Activated T-cell treated with anti-CD3 and anti-CD28 coated beads for 24 hours (primary cell): ENCODE measurements around the gene NPTXR.
"Not testable (repeated sequence)": the region's sequence is repeated elsewhere in the genome, so short reads cannot be mapped to it uniquely, and the experiment has no call there.

Experiments used
- DNase-seq: peaks from one replicate; pipeline ENCODE4 v3.0.0-alpha.2; 2020; ENCODE audit warnings: low read depth

The NPTXR gene

GRCh38 chr22:38831166-38831945, 12.5 kb downstream of the NPTXR start:
- DNase-seq, result no peak

GRCh38 chr22:38830845-38831108, 13.1 kb downstream of the NPTXR start:
- DNase-seq, result no peak

- DNase-seq, result no peak
Observed at GRCh38 chr22:38830026-38830844, 13.6 kb downstream of the NPTXR start.

GRCh38 chr22:38829485-38829884, 14.3 kb downstream of the NPTXR start:
- no peak for DNase-seq

GRCh38 chr22:38828616-38829205, 15.1 kb downstream of the NPTXR start:
- no peak for DNase-seq

GRCh38 chr22:38828191-38828590, 15.6 kb downstream of the NPTXR start:
- no peak for DNase-seq

GRCh38 chr22:38827510-38827909, 16.3 kb downstream of the NPTXR start:
- no peak for DNase-seq

DNA sequence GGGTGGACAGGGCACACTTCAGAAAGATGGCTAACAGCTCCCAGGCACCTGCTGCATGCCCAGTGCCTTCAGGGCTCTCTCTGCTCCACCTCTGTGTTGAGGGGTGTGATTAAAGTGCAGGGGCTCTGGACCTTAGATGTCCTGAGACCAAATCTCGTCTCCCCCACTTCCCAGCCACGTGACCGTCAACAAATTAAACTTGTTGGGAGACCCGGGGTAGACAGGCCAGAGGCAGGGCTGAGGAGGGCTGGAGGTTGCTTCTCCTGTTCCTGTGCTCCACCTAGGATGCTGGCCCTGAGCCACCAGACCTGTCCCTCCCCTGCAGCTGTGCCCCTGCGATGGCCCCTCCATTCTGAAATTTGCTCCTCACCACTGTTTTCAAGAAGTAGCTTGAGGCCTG, 17.0 kb downstream of the NPTXR start:
- DNase-seq, result no peak

- no peak for DNase-seq
Observed at GRCh38 chr22:38826386-38826785, 17.4 kb downstream of the NPTXR start.

DNA sequence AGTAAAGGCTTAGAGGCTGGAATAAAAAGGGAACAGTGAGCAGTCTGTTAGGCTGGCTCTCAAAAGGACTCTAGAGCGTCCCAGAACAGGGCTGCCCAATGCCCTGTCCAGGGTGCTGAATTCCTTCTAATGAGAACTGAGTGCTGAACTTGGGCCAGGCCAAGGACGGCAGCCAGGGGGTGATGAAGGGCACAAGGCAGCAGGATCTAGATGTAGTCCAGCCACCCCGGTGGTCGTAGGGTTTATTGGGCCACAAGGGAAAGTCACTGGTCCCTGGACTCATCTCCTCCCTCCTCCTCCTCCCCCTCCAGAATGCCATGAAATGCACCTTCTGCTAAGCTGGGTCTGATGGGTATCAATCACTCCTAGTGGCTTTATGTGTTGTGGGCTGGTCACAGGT, 19.2 kb downstream of the NPTXR start:
- peak; percentile 14 for DNase-seq

DNA sequence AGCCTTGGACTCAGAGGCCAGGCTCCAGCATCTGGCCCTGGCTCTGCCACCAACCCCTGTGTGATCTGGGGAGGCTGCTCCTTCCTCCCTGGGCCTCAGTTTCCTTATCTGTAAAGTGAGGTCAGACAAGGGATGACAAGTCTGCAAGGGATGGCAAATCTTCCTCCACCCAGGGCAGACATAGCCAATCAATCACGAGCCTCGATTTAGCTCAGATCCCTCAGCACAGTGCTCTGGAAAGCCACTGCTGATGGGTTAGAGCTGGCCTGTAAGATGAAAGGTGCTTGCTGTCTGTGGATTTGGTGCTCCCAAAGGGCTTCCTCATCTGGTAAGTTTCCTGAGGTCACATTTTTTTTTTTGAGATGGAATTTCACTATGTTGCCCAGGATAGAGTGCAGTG, 20.2 kb downstream of the NPTXR start:
- DNase-seq, result no peak

GRCh38 chr22:38823076-38823475, 20.8 kb downstream of the NPTXR start:
- DNase-seq, result no peak

DNA sequence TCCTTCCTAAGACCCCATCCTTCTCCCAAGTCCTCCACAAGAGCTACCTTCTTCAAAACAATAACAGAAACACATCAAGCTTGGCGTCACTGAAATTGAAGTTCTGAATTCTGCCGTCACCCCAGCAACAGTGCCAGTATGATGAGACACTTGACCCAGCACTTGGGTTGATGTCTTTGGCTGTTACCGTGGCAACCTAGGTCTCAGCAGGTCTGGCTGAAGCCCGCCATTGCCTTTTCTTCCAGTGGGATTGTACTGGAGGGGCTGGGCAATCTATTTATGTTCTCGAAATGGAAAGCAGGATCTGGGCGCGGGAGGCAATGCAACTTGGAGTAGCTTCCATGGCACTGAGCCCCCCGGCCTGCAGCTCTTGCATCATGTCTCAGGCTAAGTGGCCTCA, 23.8 kb downstream of the NPTXR start:
- DNase-seq, result no peak

DNA sequence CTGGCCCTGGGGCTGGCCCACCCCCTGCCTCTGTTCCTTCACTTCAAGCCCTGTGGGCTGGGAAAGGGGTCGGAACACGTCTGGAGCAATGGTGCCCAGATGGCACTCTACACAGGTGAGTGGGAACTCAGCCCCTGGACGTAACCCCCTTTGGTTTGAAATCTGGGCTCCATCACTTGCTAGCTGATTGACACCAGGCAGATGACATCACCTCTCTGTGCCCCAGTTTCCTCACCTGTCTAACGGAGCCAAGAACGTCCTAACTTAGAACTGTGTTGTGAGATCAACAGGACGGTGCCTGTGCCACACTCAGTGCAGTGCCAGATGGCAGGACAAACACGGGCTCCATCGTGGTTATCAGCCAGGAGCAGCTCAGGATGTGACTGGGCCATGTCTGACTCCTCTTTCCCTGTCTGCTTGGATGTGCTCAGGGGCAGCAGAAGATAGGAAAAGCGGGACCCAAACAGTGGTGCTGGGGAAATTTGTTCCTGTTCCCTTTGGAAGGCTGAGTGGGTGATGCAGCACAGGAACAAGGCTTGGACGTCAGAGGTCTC, 24.4 kb downstream of the NPTXR start:
- DNase-seq, result no peak

DNA sequence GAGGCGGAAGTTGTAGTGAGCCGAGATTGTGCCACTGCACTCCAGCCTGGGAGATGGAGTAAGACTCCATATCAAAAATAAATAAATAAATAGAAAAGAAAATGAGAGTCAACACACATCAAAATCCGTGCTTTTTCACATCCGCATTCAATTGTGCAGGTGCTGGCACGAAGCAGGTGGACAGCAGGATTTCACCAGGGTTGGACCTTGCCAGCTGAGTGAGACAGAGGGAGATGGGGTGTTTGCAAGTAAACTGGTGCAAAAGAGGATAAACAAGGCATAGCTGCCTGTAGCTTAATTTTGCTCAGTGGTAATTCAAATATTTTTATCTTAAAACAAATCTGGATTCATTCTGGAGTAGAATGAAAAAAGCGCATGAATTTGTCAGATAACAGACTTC, 26.6 kb downstream of the NPTXR start:
- no peak for DNase-seq

DNA sequence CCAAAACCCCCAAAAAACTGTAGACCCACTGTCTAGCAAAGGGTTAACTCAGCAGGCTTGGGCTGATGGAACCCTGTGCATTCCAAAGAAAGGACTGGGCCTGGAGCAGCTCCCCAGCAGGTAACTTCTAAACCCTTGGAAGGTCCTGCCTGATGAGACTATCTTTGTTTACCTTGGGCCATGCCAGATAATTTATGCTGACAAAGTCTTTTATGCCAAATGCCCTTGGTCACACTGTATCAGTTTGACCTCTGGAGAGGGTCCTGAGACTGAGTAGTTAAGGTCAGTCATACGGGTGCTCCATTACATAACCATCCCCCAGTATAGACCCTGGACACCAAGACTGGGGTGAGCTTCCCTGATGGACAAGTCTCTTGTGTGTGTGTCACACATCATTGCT, 28.0 kb downstream of the NPTXR start:
- DNase-seq, result no peak

- no peak for DNase-seq
Observed at GRCh38 chr22:38811241-38811640, 32.6 kb downstream of the NPTXR start.

DNA sequence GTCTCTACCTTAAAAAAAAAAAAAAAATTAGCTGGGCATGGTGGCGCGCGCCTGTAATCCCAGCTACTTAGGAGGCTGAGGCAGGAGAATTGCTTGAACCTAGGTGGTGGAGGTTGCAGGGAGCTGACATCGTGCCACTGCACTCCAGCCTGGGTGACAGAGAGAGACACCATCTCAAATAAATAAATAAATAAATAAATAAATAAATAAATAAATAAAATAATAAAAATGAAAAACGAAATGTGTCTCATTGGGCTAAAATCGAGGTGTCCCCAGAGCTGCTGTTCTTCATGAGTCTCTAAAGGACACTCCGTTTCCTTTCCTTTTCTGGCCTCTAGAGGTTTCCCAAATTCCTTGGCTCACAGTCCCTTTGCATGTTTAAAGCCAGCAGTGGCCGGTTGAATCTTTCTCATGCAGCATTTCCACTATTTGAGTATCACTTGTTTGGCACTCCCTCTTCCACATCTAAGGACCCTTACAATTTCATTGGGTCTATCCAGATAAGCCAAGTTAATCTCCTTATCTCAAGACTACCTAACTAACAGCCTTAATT, 38.7 kb downstream of the NPTXR start:
- not testable (repeated sequence) for DNase-seq

DNA sequence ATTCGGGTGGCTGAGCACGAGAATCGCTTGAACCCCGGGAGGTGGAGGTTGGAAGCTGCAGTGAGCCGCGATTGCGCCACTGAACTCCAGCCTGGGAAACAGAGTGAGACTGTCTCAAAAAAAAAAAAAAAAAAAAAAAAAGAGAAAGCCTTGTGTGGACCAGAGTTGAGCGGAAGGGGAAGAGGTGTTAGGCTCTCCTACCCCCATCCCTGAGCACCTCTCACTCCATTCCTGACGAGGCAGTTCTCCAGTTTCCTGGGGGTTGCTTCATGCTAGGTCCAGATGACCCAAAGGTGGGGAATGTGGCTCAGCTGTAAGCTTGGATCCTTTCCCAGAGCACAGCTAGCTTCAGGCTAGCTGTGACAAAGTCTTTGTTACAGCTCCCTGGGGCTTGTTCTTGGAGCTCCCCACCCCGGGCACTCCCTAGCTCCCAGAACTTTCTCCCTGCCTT, 41.1 kb downstream of the NPTXR start:
- no peak for DNase-seq

- no peak for DNase-seq
Observed at GRCh38 chr22:38799265-38800002, 44.4 kb downstream of the NPTXR start.

DNA sequence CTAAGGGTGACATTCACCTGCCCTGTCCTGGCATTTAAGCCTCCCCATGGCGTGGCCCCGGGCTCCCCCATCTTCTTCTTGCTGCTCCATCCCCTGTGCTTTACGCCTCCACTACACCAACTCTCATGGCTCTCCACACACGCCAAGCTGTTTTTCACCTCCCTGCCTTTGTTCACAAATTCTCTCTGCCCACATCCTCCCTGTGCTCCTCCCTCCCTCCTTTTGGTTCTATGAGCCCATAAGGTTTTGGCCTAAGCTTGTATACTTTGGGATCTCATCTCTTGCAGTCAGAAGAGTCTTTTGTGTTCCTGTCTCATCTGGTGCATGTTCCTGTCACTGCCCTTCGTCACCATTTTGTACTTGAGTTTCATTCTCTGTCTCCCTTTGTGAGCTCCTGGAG, 45.3 kb downstream of the NPTXR start:
- no peak for DNase-seq
